Measurements from ENCODE around the gene RAMP1.

RAMP1 gene

GRCh38 chr2:237955640-237956401 is 96.4 kb downstream of the RAMP1 start:
- DNase-seq = no peak

GRCh38 chr2:237956402-237956736 is 96.9 kb downstream of the RAMP1 start:
- no peak for DNase-seq

GRCh38 chr2:237961637-237962036 is 102.2 kb downstream of the RAMP1 start:
- no peak for DNase-seq
